HG03103 (cell line): ENCODE measurements around the gene ANO9.

Experiments
- ATAC-seq: cut with Tn5 transposase; IDR thresholded peaks from one replicate; pipeline ENCODE4 v1.9.1; 2021; ENCODE audit warnings: low read depth; ENCODE audit not compliant: unreplicated experiment

Gene ANO9, protein sequence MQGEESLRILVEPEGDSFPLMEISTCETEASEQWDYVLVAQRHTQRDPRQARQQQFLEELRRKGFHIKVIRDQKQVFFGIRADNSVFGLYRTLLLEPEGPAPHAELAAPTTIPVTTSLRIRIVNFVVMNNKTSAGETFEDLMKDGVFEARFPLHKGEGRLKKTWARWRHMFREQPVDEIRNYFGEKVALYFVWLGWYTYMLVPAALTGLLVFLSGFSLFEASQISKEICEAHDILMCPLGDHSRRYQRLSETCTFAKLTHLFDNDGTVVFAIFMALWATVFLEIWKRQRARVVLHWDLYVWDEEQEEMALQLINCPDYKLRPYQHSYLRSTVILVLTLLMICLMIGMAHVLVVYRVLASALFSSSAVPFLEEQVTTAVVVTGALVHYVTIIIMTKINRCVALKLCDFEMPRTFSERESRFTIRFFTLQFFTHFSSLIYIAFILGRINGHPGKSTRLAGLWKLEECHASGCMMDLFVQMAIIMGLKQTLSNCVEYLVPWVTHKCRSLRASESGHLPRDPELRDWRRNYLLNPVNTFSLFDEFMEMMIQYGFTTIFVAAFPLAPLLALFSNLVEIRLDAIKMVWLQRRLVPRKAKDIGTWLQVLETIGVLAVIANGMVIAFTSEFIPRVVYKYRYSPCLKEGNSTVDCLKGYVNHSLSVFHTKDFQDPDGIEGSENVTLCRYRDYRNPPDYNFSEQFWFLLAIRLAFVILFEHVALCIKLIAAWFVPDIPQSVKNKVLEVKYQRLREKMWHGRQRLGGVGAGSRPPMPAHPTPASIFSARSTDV

DNA sequence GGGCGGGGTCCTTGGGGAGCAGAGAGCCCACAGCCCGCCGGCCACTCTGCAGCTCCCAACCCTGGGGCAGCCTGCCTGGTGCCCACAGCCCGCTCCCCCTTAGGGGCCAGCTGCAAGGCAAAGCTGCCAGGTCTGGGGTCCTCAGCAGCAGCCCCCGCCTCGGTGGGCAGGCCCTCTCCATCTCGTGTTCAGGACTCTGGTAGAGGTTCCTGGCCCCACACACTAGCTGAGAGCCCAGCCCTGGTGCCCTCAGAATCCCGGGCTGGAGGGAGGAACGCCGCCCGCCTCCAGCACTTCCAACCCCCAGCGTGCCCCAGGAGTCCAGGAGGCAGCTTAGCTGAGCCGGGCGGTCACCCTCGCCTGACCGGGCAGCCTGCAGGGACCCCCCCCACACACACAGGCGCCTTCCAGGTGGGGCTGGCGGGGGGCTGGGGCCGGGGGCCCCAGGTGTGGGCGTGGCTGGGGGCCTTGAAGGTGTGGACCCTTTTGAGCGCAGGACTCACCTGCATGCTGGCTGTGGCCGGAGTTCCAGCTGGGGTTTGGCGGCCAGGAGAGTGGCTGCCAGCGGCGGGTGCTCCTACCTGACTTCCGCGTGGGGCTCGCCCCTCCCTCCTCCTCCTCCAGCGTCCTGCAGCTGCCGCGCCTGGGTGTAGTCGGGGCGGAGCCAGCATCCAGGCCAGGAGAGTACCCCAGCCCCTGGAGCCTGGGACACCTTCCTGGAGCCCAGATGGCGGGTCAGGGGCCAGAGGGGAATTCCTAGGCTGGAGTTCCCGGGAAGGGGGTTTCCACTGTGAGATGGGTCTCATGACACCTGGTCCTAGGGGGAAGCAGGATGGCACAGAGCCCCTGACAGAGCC, at the start of gene ANO9:
Gene ANO9 (minus strand): TSS at position 594 of the 857 bp plus-strand sequence. CDS start 85 bp downstream, at position 509.
- peak; percentile 78 for ATAC-seq

DNA sequence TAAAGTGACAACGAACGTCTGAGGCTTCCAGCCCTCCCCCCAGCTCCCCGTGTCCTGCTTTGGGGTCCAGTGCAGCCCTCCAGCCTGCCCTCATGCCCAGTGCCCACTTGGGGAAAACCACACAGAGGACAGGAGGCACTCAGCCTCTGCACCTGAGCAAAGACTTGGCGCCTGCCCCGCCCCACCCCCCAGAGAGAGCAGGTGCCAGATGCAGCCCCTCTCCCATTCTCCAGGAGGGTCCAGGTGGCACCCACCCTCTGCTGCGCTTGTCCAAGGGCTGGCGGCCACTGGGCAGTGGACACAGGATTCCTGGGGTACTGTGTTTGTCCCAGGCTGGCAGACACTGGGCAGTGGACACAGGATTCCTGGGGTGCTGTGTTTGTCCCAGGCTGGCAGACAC, 49.5 kb upstream of the ANO9 start:
- no peak for ATAC-seq

DNA sequence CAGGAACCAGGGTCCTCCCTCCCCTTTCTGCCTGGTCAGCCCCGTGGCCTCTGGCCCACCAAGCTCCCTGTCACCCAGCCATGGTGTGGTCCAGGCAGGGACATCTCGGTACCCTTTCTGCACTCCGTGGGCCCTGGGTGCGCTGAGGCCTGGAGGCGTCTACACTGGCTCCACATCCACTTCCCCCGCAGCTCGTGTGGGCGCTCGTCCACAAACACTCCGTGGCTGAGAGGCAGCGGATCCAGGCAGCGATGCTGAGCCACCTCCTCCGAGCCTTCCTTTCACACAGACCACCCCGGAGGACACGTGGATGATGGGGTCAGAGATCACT, 49.1 kb upstream of the ANO9 start:
- no peak for ATAC-seq

DNA sequence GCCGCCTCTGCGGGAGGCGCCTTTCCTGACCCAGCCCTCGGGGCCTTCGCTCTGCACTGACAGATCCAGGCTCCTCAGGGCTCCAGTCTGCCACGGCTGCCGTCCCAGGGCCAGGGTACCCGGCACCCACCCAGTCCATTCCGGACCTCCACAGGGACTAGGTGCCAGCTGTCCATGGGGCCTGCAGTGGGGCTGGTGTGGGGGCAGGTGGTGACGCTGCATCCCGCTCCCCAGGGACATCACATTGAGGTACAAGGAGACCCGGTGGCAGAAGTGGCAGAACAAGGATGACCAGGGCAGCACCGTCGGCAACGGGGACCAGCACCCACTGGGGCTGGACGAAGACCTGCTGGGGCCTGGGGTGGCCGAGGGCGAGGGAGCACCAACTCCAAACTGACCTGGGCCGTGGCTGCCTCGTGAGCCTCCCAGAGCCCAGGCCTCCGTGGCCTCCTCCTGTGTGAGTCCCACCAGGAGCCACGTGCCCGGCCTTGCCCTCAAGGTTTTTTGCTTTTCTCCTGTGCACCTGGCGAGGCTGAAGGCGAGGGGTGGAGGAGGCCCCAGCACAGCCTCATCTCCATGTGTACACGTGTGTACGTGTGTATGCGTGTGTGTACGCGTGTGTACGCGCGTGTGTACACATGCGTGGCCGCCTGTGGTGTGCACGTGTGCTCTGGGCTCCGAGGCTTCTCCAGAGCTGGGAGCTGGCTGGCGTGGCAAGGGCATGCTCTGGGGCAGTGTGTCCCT, 48.5 kb upstream of the ANO9 start:
- ATAC-seq = no peak

DNA sequence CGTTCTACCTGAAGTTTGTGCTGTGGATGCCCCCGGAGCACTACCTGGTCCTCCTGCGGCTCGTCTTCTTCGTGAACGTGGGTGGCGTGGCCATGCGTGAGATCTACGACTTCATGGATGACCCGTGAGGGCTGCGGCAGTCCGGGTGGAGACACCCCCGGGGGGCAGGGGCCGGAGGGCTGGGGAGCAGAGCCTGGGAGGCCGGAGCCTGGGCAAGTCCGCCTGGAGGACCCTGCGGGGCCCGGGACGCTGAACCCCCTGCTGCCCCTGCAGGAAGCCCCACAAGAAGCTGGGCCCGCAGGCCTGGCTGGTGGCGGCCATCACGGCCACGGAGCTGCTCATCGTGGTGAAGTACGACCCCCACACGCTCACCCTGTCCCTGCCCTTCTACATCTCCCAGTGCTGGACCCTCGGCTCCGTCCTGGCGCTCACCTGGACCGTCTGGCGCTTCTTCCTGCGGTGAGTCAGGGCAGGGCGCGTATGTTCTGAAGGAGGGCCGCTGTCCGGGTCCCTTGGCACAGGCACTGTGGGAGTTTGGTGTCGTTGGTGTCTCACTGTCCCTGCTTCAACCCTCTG, 47.9 kb upstream of the ANO9 start:
- ATAC-seq = no peak

DNA sequence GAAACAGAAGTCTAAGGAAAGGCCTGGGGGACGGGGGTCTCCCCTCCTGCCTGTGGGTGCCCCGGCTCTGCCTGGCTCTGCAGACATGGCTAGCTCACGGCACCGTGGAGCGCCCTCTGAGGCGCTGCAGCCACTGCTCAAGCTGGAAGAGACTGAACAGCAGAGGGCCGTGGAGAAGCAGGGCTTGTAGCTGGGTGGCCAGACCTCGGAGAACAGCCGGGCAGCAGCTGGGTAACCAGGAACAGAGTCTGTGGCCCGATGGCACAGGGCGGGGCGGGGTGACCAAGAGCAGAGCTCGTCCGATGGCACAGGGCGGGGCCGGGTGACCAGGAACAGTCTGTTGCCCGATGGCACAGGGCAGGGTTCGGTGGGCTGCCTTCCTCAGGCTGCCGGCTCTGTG, 47.2 kb upstream of the ANO9 start:
- no peak for ATAC-seq

DNA sequence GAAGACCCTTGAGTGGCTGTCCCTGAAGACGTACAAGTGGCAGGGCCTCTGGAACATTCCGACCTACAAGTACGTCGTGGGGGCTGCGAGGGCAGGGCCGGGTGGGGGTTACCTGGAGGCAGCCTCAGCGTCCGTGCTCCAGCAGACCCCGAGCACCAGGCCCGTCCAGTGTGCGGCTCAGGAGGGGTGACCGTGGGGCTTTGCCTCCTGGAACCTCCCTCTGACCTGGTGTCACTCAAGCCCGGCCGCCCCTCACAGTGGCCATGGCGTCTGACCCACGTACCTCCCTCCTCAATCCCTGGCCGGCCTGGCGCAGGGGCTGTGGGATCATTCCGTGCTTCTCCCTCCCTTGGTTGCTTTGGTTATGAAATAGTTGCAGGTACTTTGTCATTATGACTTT, 46.8 kb upstream of the ANO9 start:
- ATAC-seq = no peak

DNA sequence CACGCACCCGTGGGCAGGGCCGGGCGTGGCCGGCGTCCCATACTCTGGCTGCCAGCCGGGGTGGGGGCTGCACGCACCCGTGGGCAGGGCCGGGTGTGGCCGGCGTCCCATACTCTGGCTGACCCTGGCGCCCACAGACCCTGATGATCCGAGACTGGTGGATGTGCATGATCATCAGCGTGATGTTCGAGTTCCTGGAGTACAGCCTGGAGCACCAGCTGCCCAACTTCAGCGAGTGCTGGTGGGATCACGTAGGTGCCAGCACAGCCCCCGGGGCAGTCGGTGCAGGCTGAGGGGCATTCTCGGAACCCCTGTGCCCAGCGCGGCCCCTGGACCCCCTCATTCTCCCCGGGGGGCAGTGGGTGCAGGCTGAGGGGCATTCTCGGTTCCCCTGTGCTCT, 46.3 kb upstream of the ANO9 start:
- no peak for ATAC-seq

DNA sequence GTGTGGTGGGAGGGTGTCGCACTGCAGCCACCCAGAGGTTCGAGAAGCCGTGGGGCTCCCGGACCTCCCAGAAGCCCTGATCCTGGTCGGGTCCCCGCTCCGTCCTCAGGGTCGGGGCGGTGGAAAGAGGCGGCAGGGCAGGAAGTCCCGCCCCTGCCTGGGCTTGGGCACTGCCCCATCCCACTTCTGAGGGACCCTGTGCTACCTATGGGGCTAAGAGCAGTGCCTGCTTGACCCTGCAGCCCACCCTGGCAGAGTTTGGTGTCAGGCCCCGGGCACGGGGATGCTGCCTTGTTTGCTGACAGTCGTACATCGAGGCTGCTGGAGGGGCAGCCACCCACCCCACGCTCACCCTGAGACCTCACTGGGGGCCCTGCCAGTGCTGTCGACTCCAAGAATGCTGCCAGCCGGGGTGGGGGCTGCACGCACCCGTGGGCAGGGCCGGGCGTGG, 45.8 kb upstream of the ANO9 start:
- ATAC-seq = no peak

DNA sequence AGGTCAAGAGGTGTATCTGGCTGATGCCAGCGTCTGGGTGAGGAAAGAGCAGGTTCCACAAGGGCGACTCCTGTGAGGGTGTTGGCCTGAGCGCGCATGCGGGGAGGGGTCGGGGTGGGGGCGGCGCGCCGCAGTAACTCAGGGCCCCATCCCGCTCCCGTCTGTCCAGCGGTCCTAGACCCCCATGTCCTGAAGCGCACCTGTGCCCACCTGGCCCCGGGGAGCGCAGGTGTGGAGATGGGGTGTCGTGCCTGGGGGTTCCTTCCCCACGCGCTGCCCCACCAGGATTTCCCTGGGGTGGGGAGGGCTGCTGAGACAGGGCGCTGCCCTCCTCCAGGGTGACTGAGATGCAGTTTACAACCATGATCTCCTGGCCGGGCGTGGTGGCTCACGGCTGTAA, 44.4 kb upstream of the ANO9 start:
- no peak for ATAC-seq

DNA sequence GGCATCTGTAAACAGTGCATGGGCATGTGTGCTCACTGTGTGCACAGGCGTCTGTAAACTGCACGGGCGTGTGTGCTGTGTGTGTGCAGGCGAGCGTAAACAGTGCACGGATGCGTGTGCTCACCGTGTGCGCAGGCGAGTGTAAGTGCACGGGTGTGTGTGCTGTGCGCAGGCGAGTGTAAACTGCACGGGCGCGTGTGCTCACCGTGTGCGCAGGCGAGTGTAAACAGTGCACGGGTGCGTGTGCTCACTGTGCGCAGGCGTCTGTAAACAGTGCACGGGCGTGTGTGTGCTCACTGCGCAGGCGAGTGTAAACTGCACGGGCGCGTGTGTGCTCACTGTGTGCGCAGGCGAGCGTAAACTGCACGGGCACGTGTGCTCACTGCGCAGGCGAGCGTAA, 42.8 kb upstream of the ANO9 start:
- no peak for ATAC-seq

DNA sequence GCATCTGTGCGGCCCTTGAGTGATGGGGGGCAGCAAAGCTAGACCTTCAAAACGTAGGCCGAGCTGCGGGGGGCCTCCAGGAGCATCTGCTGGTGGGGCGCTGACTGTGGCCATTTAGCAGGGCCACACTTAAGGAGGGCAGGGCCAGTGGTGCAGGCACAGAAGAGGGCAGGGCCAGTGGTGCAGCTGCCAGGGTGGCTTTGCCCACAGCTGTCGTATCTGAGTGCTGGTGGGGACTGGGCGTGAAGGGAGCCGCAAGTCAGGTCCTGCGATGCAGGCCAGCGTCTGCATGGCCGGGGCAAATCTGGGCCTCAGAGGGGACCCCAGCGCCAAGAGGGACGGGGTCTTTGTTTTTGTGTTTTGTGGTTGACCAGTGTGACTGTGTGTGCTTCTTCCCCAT, 37.5 kb upstream of the ANO9 start:
- no peak for ATAC-seq

DNA sequence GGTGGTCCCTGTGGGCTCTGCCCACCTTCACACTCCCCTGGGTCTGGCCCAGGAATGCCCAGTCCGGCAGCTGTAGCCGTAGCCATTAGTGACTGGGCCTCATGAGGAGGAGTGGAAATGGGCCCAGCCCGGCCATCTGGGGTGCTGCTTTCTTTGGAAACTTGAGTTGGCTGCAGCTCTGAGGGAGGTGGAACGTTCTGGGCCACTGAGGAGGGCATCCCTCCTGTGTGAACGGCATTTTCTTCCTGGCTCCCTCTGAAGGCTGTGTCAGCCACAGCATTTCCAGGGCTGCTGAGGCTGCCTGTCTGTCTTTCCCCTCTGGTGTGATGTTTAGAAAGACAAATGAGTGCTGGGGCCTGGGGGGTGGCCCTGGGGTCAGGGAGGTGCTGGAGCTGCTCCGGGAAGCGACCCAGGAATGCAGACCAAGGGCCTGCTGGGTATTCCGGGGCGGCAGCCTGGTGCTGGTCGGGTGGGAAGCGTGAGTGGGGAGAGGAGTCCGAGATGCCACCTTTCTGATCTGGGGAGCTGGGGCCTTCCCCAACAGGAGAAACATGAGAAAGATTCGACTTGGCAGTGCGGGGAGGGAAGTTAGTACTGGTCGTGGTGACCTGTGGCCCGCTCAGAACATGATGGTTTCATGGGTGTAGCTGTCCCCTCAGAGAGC, 35.4 kb upstream of the ANO9 start:
- no peak for ATAC-seq

DNA sequence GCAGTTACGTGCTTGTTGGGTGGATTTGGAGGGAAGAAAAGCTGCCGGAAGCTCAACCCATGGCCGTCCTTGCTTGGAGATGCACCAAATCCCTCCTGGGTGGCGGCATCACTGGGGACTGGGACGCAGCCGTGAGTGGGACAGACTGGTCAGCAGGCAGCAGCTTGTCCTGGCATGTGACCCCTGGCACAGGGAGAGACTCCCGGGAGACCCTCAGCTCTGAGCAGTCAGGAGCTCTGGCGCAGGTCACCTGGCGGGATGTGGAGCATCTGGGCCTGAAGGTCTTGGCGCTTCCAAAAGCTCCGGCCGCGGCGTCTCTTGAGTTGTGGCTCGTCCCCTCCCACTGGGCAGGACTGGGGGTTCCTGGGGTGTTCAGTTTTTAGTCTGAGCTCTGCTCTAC, 34.6 kb upstream of the ANO9 start:
- ATAC-seq = no peak

DNA sequence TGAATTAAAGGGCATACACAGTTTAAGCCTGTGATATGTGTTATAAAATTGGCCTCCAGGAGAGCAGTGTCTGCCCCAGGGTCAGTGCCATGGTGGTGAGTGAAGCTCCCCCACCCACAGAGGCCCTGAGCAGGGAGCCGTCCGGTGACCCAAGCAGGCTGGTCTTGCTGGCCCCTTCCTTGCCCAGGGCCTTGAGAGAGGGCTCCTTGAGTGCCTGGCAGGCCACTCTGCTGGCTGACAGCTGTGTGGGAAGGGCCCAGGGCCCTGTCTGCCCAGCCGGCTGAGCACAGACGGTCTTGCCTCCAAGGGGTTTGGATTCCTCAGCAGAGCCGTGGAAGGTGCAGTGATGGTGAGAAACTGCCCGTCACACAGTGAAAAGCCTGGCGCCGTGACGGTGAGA, 34.1 kb upstream of the ANO9 start:
- no peak for ATAC-seq

DNA sequence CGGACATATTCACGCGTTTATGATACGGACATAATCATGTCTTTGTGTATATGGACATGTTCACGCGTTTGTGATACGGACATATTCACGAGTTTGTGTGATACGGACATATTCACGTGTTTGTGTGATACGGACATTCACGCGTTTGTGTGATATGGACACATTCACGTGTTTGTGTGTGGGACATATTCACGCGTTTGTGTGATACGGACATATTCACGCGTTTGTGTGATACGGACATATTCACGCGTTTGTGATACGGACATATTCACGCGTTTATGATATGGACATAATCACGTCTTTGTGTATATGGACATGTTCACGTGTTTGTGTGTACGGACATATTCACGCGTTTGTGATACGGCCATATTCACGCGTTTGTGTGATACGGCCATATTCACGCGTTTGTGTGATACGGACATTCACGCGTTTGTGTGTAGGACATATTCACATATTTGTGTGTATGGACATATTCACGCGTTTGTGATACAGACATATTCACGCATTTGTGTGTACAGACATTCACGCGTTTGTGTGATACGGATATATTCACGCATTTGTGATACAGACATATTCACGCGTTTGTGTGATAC, 33.2 kb upstream of the ANO9 start:
- no peak for ATAC-seq

DNA sequence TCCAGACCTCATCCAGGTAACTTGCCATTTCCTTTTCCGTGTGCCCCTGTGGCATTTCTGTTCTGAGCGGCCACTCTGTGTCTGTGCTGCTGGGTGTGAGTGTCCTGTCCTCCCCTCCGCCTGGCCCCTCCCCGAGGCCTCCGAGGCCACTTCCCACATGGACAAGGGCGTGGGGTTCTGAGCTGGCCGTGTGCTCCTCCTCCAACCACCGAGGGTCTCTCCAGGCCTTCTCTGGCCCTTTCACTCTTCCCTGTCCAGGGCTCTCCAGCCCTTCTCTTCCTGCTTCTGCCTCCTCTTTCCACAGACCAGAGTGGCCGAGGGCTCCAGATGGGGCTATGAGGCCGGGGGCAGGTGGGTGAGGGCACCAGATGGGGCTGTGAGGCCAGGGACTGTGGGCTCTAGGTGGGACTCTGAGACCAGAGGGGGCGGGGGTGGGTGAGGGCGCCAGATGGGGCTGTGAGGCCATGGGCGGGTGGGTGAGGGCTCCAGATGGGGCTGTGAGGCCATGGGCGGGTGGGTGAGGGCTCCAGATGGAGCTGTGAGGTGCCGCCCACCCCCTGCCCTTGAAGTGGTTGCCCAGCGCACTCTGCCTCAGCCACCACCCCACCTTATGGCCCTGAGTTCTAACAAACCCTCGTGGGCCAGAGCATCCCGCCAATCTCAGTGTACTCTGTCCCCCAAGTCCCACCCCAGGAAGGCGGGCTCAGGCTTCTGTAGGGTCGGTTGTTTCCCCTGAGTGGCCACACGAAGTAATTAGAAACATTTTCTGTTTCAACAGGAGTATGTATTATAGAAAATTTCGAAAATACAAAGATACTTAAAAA, 32.4 kb upstream of the ANO9 start:
- ATAC-seq = no peak

DNA sequence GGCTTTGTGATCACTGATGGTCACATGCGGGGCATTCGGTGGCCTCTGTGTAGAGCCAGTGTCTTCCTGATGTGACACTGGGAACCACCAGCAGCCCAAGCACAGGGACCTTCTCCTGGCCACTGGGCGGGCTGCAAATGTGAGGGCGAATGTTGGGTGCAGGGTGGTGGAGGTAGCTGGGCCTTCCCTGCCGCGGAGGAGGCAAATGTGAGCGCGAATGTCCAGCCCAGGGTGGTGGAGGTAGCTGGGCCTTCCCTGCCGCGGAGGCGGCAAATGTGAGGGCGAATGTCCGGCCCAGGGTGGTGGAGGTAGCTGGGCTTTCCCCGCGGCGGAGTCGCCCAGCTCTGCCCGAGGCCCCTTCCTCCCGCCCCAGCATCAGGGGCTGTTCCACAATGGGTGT, 31.6 kb upstream of the ANO9 start:
- no peak for ATAC-seq
